Common myeloid progenitor, CD34-positive (primary cell): Measurements from ENCODE around the gene ZNF341.

Experiments used
- CTCF ChIA-PET: fragments of 350-600 bp; sonication (Branson Sonifier 250); formaldehyde crosslinking; loops from one replicate; lab custom pipeline; 2021; ENCODE audit warnings: antibody characterized with exemption; lab: Charles Lee
- POLR2A ChIA-PET: fragments of 350-600 bp; sonication (Branson Sonifier 250); formaldehyde crosslinking; loops from one replicate; lab custom pipeline; 2021; ENCODE audit warnings: antibody characterized with exemption; lab: Charles Lee
- DNase-seq, 3 donors: peaks; one replicate each; pipeline versions ENCODE4 v3.0.0 to v3.0.0-alpha.2; 2013
- H3K27ac ChIP-seq, 2 experiments: 1 replicate in 1 of 2; 2 replicates in 1 of 2; pipeline ENCODE4 v1.7.0; 2013; ENCODE audit warnings: inconsistent platforms in 2 of 2, low read length in 2 of 2, mild to moderate bottlenecking in 2 of 2, low read depth in 1 of 2, moderate library complexity in 1 of 2; ENCODE audit not compliant: severe bottlenecking in 2 of 2, insufficient read depth in 1 of 2, poor library complexity in 1 of 2
- H3K27me3 ChIP-seq, 5 experiments: replicated peaks in 2 of 5; 1 replicate in 3 of 5; 2 replicates in 2 of 5; pipeline versions ENCODE4 v1.6.1 to v1.7.0; 2013; ENCODE audit warnings: low read length in 4 of 5, mild to moderate bottlenecking in 2 of 5, moderate library complexity in 2 of 5, inconsistent platforms in 1 of 5; ENCODE audit not compliant: insufficient read depth in 5 of 5, control insufficient read depth in 4 of 5
- H3K36me3 ChIP-seq, 4 experiments: 1 replicate in 2 of 4; 2 replicates in 2 of 4; pipeline versions ENCODE4 v1.6.1 to v1.7.0; 2013; ENCODE audit warnings: low read length in 3 of 4, control low read depth in 1 of 4, mild to moderate bottlenecking in 1 of 4; ENCODE audit not compliant: control insufficient read depth in 4 of 4, insufficient read depth in 4 of 4
- H3K4me1 ChIP-seq, 4 experiments: 1 replicate in 3 of 4; 2 replicates in 1 of 4; pipeline versions ENCODE4 v1.6.1 to v1.7.1; 2013; ENCODE audit warnings: low read length in 3 of 4, mild to moderate bottlenecking in 3 of 4, control low read depth in 1 of 4, inconsistent platforms in 1 of 4, moderate library complexity in 1 of 4; ENCODE audit not compliant: control insufficient read depth in 4 of 4, insufficient read depth in 4 of 4; ENCODE audit errors: control extremely low read depth in 1 of 4
- H3K4me3 ChIP-seq, 7 experiments: 1 replicate in 4 of 7; 2 replicates in 3 of 7; pipeline versions ENCODE4 v1.5.1 to v1.7.0; 2013; ENCODE audit warnings: mild to moderate bottlenecking in 7 of 7, low read length in 6 of 7, moderate library complexity in 6 of 7, inconsistent platforms in 2 of 7, low read depth in 2 of 7, control low read depth in 1 of 7; ENCODE audit not compliant: insufficient read depth in 4 of 7, control insufficient read depth in 1 of 7; ENCODE audit errors: extremely low read depth in 1 of 7
- H3K9me3 ChIP-seq, 5 experiments: 1 replicate in 4 of 5; 2 replicates in 1 of 5; pipeline versions ENCODE4 v1.6.1 to v1.7.1; 2013; ENCODE audit warnings: low read length in 4 of 5, mild to moderate bottlenecking in 2 of 5, inconsistent platforms in 1 of 5, low read depth in 1 of 5, moderate library complexity in 1 of 5; ENCODE audit not compliant: control insufficient read depth in 4 of 5, insufficient read depth in 2 of 5; ENCODE audit errors: control extremely low read depth in 1 of 5
- WGBS: methylation state at CpG from one replicate; pipeline ENCODE4 v1.1.5; 2013; ENCODE audit not compliant: insufficient coverage; 5-methylcytosine and 5-hydroxymethylcytosine counted together

The ZNF341 gene

GRCh38 chr20:33837096-33837830, 105.5 kb downstream of the ZNF341 start:
- H3K36me3 ChIP-seq, result peaks cover 0 to 12% (median 5%) of the 10 kb centered on the region in 4 experiments
- POLR2A ChIA-PET, result no interaction called here
- no peaks in the 10 kb centered on the region for H3K27me3 ChIP-seq
- peaks cover 0 to 2% (median 0%) of the 10 kb centered on the region in 5 experiments for H3K9me3 ChIP-seq
- H3K27ac ChIP-seq, result no peak overlapping the region
- DNase-seq, result peak in 2 of 3 donors; percentile 25 to 30
- WGBS, result 77% methylated on average over 4 of the region's 5 CpGs
- H3K4me3 ChIP-seq, result no peak overlapping the region
- CTCF ChIA-PET, result interaction anchor here (1.5 kb wide), 1 partner anchor 24 kb away, joined by 5 read pairs; no protein-coding TSS in a partner anchor
- peaks cover 2 to 23% (median 16%) of the 10 kb centered on the region in 4 experiments for H3K4me1 ChIP-seq

- CTCF ChIA-PET, result interaction anchor here (1.1 to 1.6 kb wide), 4 partner anchors 8 to 184 kb away, joined by 3 to 8 read pairs (median 5); no protein-coding TSS in a partner anchor
- Histone ChIP-seq H3K9me3 (peaks cover 0 to 2% (median 0%) of the 10 kb centered on the region in 5 experiments), H3K27me3 (no peaks in the 10 kb centered on the region), H3K4me3 (no peak overlapping the region), H3K27ac (no peak overlapping the region), H3K36me3 (peaks cover 0 to 8% (median 4%) of the 10 kb centered on the region in 4 experiments), H3K4me1 (peaks cover 6 to 32% (median 23%) of the 10 kb centered on the region in 4 experiments)
- WGBS, result 84% methylated on average over 5 of the region's 8 CpGs
- POLR2A ChIA-PET, result no interaction called here
- DNase-seq, result no peak
Measured at GRCh38 chr20:33838035-33838864, 106.5 kb downstream of the ZNF341 start.

GRCh38 chr20:33839591-33839990, 107.8 kb downstream of the ZNF341 start:
- DNase-seq, result peak in 2 of 3 donors; percentile 28 to 56
- ChIA-PET POLR2A (interaction anchor here (0.5 kb wide), 1 partner anchor 27 kb away, joined by 3 read pairs; no protein-coding TSS in a partner anchor), CTCF (interaction anchor here (1.5 to 1.6 kb wide), 2 partner anchors 10 to 12 kb away, joined by 5 to 8 read pairs; no protein-coding TSS in a partner anchor)
- H3K27me3 ChIP-seq, result no peaks in the 10 kb centered on the region
- no peak overlapping the region for H3K4me3 ChIP-seq
- peaks cover 10 to 41% (median 32%) of the 10 kb centered on the region in 4 experiments for H3K4me1 ChIP-seq
- peaks cover 0 to 3% (median 3%) of the 10 kb centered on the region in 4 experiments for H3K36me3 ChIP-seq
- no peak overlapping the region for H3K27ac ChIP-seq
- 100% methylated on average over 1 of the region's 3 CpGs for WGBS
- peaks cover 0 to 2% (median 0%) of the 10 kb centered on the region in 5 experiments for H3K9me3 ChIP-seq

- H3K4me3 ChIP-seq, result no peak overlapping the region
- peaks cover 0 to 3% (median 2%) of the 10 kb centered on the region in 4 experiments for H3K36me3 ChIP-seq
- CTCF ChIA-PET, result no interaction called here
- no peak overlapping the region for H3K27ac ChIP-seq
- no peaks in the 10 kb centered on the region for H3K9me3 ChIP-seq
- no peak for DNase-seq
- 98% methylated on average over 5 of the region's 7 CpGs for WGBS
- peaks cover 10 to 41% (median 32%) of the 10 kb centered on the region in 4 experiments for H3K4me1 ChIP-seq
- POLR2A ChIA-PET, result interaction anchor here (0.5 kb wide), 1 partner anchor 27 kb away, joined by 3 read pairs; no protein-coding TSS in a partner anchor
- H3K27me3 ChIP-seq, result no peaks in the 10 kb centered on the region
Measured at GRCh38 chr20:33840160-33840559, 108.4 kb downstream of the ZNF341 start.

- H3K9me3 ChIP-seq, result no peaks in the 10 kb centered on the region
- peaks cover 0 to 3% (median under 1%) of the 10 kb centered on the region in 4 experiments for H3K36me3 ChIP-seq
- ChIA-PET CTCF (interaction anchor here (0.5 kb wide), 1 partner anchor 48 kb away, joined by 3 read pairs; no protein-coding TSS in a partner anchor), POLR2A (no interaction called here)
- H3K4me3 ChIP-seq, result no peak overlapping the region
- DNase-seq, result no peak
- no peaks in the 10 kb centered on the region for H3K27me3 ChIP-seq
- 100% methylated on average over 3 of the region's 4 CpGs for WGBS
- H3K27ac ChIP-seq, result no peak overlapping the region
- peaks cover 10 to 41% (median 34%) of the 10 kb centered on the region in 4 experiments for H3K4me1 ChIP-seq
Measured at GRCh38 chr20:33840759-33841435, 109.1 kb downstream of the ZNF341 start.

GRCh38 chr20:33841436-33841799, 109.6 kb downstream of the ZNF341 start:
- POLR2A ChIA-PET, result interaction anchor here (0.7 kb wide), 1 partner anchor 11 kb away, joined by 3 read pairs; no protein-coding TSS in a partner anchor
- no peaks in the 10 kb centered on the region for H3K9me3 ChIP-seq
- CTCF ChIA-PET, result interaction anchor here (0.5 to 1.4 kb wide), 3 partner anchors 19 to 49 kb away, joined by 3 to 4 read pairs (median 3); no protein-coding TSS in a partner anchor
- peaks cover 9 to 44% (median 36%) of the 10 kb centered on the region in 4 experiments for H3K4me1 ChIP-seq
- H3K4me3 ChIP-seq, result no peak overlapping the region
- WGBS, result 97% methylated on average over 3 of the region's 4 CpGs
- H3K27me3 ChIP-seq, result no peaks in the 10 kb centered on the region
- no peak overlapping the region for H3K27ac ChIP-seq
- DNase-seq, result no peak
- H3K36me3 ChIP-seq, result peaks cover 0 to 3% (median 1%) of the 10 kb centered on the region in 4 experiments
